PFSK-1 (cell line): ENCODE results near the gene LSM3.

Experiments used
- FOXP2 ChIP-seq: optimal IDR thresholded peaks from 2 replicates; pipeline ENCODE3; 2011; ENCODE audit warnings: borderline replicate concordance, control low read depth, inconsistent platforms; ENCODE audit not compliant: insufficient read depth; ENCODE audit errors: extremely low read length, extremely low read depth
- POLR2AphosphoS5 ChIP-seq: IDR thresholded peaks from 2 replicates; pipeline ENCODE4 v1.6.1; 2012; ENCODE audit warnings: low read depth, mild to moderate bottlenecking, control low read depth, low read length, moderate library complexity
- REST ChIP-seq, 2 experiments: IDR thresholded peaks; 2 replicates each; pipeline versions ENCODE4 v1.6.1 to v1.8.0; 2011 to 2012; ENCODE audit warnings: low read depth in 2 of 2, low read length in 2 of 2, control low read depth in 1 of 2, inconsistent platforms in 1 of 2, mild to moderate bottlenecking in 1 of 2, moderate library complexity in 1 of 2; ENCODE audit not compliant: insufficient read depth in 1 of 2
- SIN3A ChIP-seq: IDR thresholded peaks from 2 replicates; pipeline ENCODE4 v1.6.1; 2012; ENCODE audit warnings: mild to moderate bottlenecking, low read length, moderate library complexity, borderline replicate concordance; ENCODE audit not compliant: insufficient read depth
- TAF1 ChIP-seq: IDR thresholded peaks from 2 replicates; pipeline ENCODE4 v1.6.1; 2012; ENCODE audit warnings: low read length, control low read depth, borderline replicate concordance; ENCODE audit not compliant: insufficient read depth

GRCh38 chr3:14138109-14138877, 40.3 kb upstream of the LSM3 start:
- TF ChIP-seq POLR2AphosphoS5 (no peak), TAF1 (no peak), SIN3A (no peak), REST (IDR thresholded peaks at IDR 0.05; ENCODE audit: insufficient read depth in 1 of 2, low read depth in 2 of 2, low read length in 2 of 2) (no peak), FOXP2 (no peak)
